ENCODE results near the gene RABGGTB. TPM values are rescaled to one million over a fixed set of nuclear protein-coding genes. Genes with fewer than 3 reads are reported as not detected.
A peak's percentile ranks its signal among the peaks of the same experiment; 100 is the strongest.
"Not testable (repeated sequence)": the region's sequence is repeated elsewhere in the genome, so short reads cannot be mapped to it uniquely, and the experiment has no call there.

RABGGTB gene
- polyA plus RNA-seq (2012; ENCODE audit: low read depth, missing spikeins): 96.4 TPM

DNA sequence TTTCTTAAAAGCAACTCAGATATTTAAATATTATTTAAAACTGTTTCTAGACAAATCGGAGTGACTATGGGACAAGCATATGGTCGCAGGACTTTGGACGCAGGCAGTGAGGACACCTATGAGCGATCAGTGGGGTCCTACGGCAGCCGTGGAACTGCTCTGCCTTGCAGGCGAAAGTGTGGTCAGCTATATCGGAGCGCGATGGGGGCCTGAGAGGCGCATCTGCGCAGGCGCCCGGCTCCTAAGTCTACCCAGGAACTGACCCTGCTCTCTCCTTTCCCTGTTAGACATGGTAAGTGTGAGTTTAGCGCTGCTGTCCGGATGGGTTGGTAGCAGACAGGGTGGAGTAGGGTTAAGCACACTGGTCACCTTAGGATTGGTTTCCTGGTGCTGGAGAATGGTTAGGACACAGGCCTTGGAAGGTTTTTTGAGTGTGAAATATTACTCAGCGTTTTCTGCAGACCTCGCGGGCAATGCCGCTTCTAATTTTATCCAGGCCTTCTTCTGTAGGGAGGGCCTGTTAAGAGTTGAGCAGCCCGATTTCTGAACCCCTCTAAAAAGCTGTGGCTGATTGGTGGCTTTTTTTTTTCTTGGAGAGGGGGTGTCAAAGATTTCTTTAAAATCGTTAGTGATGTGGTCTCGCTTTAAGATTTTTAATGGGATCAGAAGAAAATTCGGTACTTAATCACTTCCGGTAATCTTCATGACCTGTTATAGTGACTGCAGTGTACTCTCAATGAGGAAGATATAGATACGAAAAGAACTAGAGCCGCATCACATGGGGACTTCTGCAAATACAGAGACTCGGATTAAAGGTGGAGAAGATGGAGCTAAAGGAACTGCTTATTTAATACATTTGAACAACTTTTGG lies at the start of gene RABGGTB:
RABGGTB (plus strand) TSS at position 274 of the 871 bp plus-strand sequence; CDS start at position 290, 16 bp downstream.
- FAIRE-seq (peak; percentile 95), DNase-seq (ENCODE audit: insufficient read length, low spot score) (peak; percentile 42)
- peak; percentile 100 for TF ChIP-seq POLR2A (IDR thresholded peaks at IDR 0.05; ENCODE audit: low read depth, low read length)
- TF ChIP-seq POLR2AphosphoS5 (IDR thresholded peaks at IDR 0.05; ENCODE audit: low read depth, low read length): peak; percentile 100
- peak; percentile 10; the same call in 1 of the 2 replicates for TF ChIP-seq SPI1 (IDR thresholded peaks at IDR 0.05; ENCODE audit: low read depth, low read length)
- peak; percentile 91 for TF ChIP-seq POU2F2 (IDR thresholded peaks at IDR 0.05; ENCODE audit: low read depth, low read length)
- peak; percentile 27 for TF ChIP-seq PAX5 (IDR thresholded peaks at IDR 0.05; ENCODE audit: insufficient read depth, low read length, severe bottlenecking)
- TF ChIP-seq TAF1 (IDR thresholded peaks at IDR 0.05; ENCODE audit: low read depth, low read length): peak; percentile 97

DNA sequence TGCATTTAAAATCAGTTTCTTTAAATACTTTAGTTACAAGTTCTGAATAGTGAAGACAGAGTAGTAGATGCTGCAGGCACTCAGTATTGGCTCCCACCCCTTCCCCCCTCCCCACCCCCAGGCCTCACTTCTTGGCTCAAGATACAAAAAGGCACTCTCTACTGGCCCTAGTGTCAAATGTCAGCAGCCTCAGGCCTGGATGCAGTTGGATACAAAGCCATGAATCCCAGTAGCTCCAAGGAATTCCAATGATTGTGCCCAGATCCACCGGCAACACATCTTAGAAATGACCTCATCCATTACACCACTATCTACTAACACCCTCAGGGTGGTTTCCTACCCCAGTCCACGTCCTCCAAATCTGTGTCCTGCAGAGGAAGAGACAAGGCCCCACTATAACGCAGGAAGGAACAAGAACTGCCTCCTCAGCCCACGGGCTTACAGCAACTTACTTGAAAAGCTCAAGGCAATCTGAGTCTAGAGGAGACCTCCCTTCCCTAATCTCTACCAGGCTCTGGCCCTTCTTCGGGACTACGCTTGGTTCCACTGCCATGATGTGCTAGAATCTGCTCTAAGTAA lies 43.9 kb upstream of the RABGGTB start:
- no peak for DNase-seq (ENCODE audit: insufficient read length, low spot score)
- TF ChIP-seq TAF1 (IDR thresholded peaks at IDR 0.05; ENCODE audit: low read depth, low read length) (no peak), POLR2A (IDR thresholded peaks at IDR 0.05; ENCODE audit: low read depth, low read length) (no peak), POU2F2 (IDR thresholded peaks at IDR 0.05; ENCODE audit: low read depth, low read length) (no peak), POLR2AphosphoS5 (IDR thresholded peaks at IDR 0.05; ENCODE audit: low read depth, low read length) (no peak), PAX5 (IDR thresholded peaks at IDR 0.05; ENCODE audit: insufficient read depth, low read length, severe bottlenecking) (no peak), SPI1 (IDR thresholded peaks at IDR 0.05; ENCODE audit: low read depth, low read length) (no peak)
- FAIRE-seq: no peak

DNA sequence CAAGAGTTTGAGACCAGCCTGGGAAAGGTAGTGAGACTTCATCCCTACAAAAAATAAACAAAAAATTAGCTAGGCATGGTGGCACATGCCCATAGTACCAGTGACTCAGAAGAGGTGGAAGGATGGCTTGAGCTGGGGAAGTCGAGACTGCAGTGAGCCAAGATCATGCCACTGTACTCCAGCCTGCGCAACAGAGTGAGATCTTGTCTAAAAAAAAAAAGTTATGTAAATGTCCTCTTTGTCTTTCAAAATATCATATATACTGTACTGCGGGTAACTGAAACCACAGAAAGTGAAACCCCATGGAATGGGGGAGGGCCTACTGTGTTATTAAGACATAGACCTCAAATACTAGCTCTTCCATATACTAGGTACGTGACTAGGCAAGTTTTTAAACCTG lies 40.8 kb upstream of the RABGGTB start:
- TF ChIP-seq TAF1 (IDR thresholded peaks at IDR 0.05; ENCODE audit: low read depth, low read length): no peak
- TF ChIP-seq PAX5 (IDR thresholded peaks at IDR 0.05; ENCODE audit: insufficient read depth, low read length, severe bottlenecking): no peak
- TF ChIP-seq POLR2AphosphoS5 (IDR thresholded peaks at IDR 0.05; ENCODE audit: low read depth, low read length): no peak
- no peak for TF ChIP-seq SPI1 (IDR thresholded peaks at IDR 0.05; ENCODE audit: low read depth, low read length)
- no peak for TF ChIP-seq POLR2A (IDR thresholded peaks at IDR 0.05; ENCODE audit: low read depth, low read length)
- no peak for TF ChIP-seq POU2F2 (IDR thresholded peaks at IDR 0.05; ENCODE audit: low read depth, low read length)
- no peak for DNase-seq (ENCODE audit: insufficient read length, low spot score)
- peak; percentile 43 for FAIRE-seq

DNA sequence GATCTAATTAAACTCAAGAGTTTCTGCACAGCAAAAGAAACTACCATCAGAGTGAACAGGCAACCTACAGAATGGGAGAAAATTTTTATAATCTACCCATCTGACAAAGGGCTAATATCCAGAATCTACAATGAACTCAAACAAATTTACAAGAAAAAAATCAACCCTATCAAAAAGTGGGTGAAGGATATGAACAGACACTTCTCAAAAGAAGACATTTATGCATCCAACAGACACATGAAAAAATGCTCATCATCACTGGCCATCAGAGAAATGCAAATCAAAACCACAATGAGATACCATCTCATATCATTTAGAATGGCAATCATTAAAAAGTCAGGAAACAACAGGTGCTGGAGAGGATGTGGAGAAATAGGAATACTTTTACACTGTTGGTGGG lies 28.8 kb upstream of the RABGGTB start:
- not testable (repeated sequence) for FAIRE-seq; DNase-seq (ENCODE audit: insufficient read length, low spot score)

DNA sequence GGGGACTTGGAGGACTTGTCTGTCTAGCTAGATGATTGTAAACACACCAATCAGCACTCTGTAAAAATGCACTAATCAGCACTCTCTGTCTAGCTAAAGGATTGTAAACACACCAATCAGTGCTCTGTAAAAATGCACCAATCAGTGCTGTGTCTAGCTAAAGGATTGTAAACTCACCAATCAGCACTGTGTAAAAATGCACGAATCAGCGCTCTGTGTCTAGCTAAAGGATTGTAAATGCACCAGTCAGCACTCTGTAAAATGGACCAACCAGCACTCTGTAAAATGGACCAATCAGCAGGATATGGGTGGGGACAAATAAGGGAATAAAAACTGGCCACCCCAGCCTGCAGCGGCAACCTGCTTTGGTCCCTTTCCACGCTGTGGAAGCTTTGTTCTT lies 27.5 kb upstream of the RABGGTB start:
- DNase-seq (ENCODE audit: insufficient read length, low spot score); FAIRE-seq: not testable (repeated sequence)

DNA sequence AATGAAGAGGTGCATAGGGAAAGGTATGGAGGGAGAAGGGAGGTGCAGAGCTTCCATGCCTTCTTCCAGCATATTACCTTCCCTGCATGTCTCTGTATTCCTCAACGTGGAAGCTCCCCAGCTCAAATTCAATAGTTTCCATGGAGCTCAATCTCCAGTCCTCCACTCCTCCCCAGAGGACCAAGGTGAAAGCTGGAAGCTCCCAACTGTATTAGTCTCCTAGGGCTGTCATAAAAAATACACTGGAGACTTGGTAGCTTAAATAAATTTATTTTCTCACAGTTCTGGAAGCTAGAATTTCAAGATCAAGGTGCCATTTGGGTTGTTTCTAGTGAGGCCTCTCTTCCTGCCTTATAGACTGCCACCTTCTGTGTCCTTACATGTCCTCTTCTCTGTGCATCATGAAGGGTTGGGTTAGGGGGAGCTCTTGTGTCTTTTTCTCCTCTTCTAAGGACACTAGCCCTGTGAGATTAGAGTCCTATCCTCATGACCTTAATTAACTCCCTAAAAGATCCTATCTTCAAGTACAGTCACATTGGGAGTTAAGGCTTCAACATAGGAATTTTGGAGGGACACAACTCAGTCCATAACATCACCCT lies 21.9 kb upstream of the RABGGTB start:
- DNase-seq (ENCODE audit: insufficient read length, low spot score) (no peak), FAIRE-seq (peak; percentile 5)
- TF ChIP-seq TAF1 (IDR thresholded peaks at IDR 0.05; ENCODE audit: low read depth, low read length) (no peak), PAX5 (IDR thresholded peaks at IDR 0.05; ENCODE audit: insufficient read depth, low read length, severe bottlenecking) (no peak), POLR2A (IDR thresholded peaks at IDR 0.05; ENCODE audit: low read depth, low read length) (no peak), SPI1 (IDR thresholded peaks at IDR 0.05; ENCODE audit: low read depth, low read length) (no peak), POU2F2 (IDR thresholded peaks at IDR 0.05; ENCODE audit: low read depth, low read length) (no peak), POLR2AphosphoS5 (IDR thresholded peaks at IDR 0.05; ENCODE audit: low read depth, low read length) (no peak)

DNA sequence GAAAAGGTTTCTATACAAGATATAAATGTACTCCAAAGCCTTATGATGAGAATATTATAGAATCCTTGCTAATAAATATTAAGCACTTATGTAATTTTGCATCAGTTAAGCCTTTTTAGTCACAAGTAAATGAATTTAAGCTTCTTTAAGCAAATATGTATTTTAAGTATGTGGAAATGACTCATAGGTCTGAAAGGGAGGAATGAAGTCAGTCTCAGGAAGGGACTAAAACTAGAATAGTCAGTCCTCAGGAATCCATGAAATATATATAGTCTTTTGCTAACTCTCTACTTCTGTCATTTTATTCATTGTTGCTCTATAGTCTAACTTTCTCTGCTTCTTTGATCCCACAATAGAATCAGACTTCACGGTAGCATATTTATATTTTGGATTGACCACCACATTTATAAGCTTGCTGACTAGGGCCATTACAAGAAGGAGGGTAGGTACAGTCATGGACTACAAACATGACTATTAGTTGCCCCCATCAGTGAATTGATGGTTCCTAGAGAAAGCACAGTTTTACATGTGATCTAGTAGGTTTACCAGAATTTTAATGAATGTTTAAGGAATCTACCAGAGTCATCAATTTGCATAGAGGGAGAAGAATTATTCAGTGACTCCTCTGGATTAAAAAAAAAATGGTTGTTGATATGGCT lies 20.2 kb upstream of the RABGGTB start:
- TF ChIP-seq SPI1 (IDR thresholded peaks at IDR 0.05; ENCODE audit: low read depth, low read length): no peak
- no peak for TF ChIP-seq TAF1 (IDR thresholded peaks at IDR 0.05; ENCODE audit: low read depth, low read length)
- no peak for TF ChIP-seq POLR2AphosphoS5 (IDR thresholded peaks at IDR 0.05; ENCODE audit: low read depth, low read length)
- no peak for TF ChIP-seq PAX5 (IDR thresholded peaks at IDR 0.05; ENCODE audit: insufficient read depth, low read length, severe bottlenecking)
- no peak for TF ChIP-seq POLR2A (IDR thresholded peaks at IDR 0.05; ENCODE audit: low read depth, low read length)
- no peak for TF ChIP-seq POU2F2 (IDR thresholded peaks at IDR 0.05; ENCODE audit: low read depth, low read length)
- DNase-seq (ENCODE audit: insufficient read length, low spot score) (no peak), FAIRE-seq (no peak)

DNA sequence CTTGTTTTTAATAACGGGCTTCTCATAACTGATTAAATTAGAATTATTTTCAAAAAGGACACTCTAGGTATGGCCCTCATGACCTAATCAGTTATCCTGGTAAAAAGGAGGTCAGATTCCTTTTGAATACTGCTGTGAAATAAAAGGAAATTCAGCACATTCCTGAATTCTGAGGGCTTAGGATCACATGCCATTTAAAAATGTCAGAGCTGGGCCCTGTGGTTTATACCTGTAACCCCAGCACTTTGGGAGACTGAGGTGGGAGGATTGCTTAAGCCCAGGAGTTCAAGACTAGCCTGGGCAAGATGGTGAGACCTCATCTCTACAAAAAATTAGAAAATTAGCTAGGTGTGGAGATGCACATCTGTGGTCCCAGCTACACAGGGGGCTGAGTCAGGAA lies 18.0 kb upstream of the RABGGTB start:
- no peak for FAIRE-seq
- no peak for DNase-seq (ENCODE audit: insufficient read length, low spot score)
- TF ChIP-seq POU2F2 (IDR thresholded peaks at IDR 0.05; ENCODE audit: low read depth, low read length) (no peak), SPI1 (IDR thresholded peaks at IDR 0.05; ENCODE audit: low read depth, low read length) (no peak)

DNA sequence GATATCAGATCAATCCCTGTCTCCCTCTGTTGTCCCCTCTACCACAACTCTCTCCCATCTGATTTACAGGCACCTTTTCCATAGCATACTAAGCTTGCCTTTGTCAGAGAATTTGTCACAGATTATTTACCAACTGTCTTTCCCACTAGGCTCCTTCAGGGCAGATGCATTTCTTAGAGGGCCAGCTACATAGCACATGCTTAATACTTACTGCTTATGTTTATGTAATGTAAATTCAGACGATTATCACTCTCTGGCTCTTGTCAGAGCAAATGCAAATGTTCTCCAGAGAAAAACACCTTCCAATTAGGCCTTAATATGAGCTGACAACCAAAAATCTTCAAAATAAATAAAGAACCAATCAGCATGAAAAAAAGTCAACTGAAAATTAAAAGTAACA lies 15.3 kb upstream of the RABGGTB start:
- FAIRE-seq: no peak
- no peak for TF ChIP-seq POLR2AphosphoS5 (IDR thresholded peaks at IDR 0.05; ENCODE audit: low read depth, low read length)
- TF ChIP-seq PAX5 (IDR thresholded peaks at IDR 0.05; ENCODE audit: insufficient read depth, low read length, severe bottlenecking): no peak
- TF ChIP-seq TAF1 (IDR thresholded peaks at IDR 0.05; ENCODE audit: low read depth, low read length): no peak
- TF ChIP-seq POLR2A (IDR thresholded peaks at IDR 0.05; ENCODE audit: low read depth, low read length): no peak
- TF ChIP-seq POU2F2 (IDR thresholded peaks at IDR 0.05; ENCODE audit: low read depth, low read length): no peak
- TF ChIP-seq SPI1 (IDR thresholded peaks at IDR 0.05; ENCODE audit: low read depth, low read length): no peak
- no peak for DNase-seq (ENCODE audit: insufficient read length, low spot score)
